ENCODE results near the gene SMAD1.

DNA sequence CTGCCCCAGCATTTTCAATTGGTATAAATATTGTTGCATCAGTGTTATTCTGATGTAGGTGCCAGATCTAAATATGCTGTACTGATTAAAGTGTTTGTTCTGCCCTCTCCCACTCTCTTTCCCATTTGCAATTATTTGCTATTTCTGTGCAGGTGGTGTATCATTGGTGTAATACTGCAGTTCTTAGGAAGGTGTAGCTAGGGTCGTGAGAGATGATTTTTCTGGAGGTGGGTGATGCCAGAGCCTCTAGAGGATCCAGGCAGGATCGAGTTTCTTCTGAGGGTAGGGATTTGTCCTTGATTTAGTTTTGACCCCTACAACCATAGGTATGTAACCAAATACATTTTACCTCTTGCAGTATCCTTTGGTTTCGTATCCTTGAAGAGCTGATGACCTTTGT lies 1.9 kb downstream of the SMAD1 start:
- TF ChIP-seq HDAC2 (IDR thresholded peaks at IDR 0.05) (no peak), POLR2A (IDR thresholded peaks at IDR 0.05; ENCODE audit: low read length) (no peak), KDM1A (IDR thresholded peaks at IDR 0.05; ENCODE audit: low read depth) (no peak), NR3C1 (IDR thresholded peaks at IDR 0.05) (no peak), ESRRA (IDR thresholded peaks at IDR 0.05; ENCODE audit: borderline replicate concordance, low read length) (no peak), CTCF (IDR thresholded peaks at IDR 0.05) (no peak)
